ENCODE results near the gene DESI1. TPM values are rescaled to one million over a fixed set of nuclear protein-coding genes. Genes with fewer than 3 reads are reported as not detected.

DESI1 gene
- total RNA-seq, 1 experiment from 2014 or later: 40.8 TPM

GRCh38 chr22:41612603-41613306 lies 8.1 kb downstream of the DESI1 start:
- CTCF ChIA-PET: no interaction called here
- peaks cover 44% of the 10 kb centered on the region for H3K79me2 ChIP-seq (ENCODE audit: insufficient read depth, low read length)
- no peaks in the 10 kb centered on the region for H3K4me1 ChIP-seq (ENCODE audit: control insufficient read depth in 1 of 2, insufficient read depth in 2 of 2, low read length in 2 of 2)
- RAD21 ChIA-PET (ENCODE audit: low non-redundant PET in 1 of 2, low total read pairs in 2 of 2, uncharacterized antibody in 2 of 2, unreplicated experiment in 2 of 2): no interaction called here
- H3K27ac ChIP-seq (ENCODE audit: low read depth, low read length): no peak overlapping the region
- H3K27me3 ChIP-seq (ENCODE audit: insufficient read depth, low read length): no peaks in the 10 kb centered on the region
- ATAC-seq (no peak), DNase-seq (ENCODE audit: low read depth, low spot score) (no peak)
- no peaks in the 10 kb centered on the region for H4K20me1 ChIP-seq (ENCODE audit: insufficient read depth)
- H3K4me2 ChIP-seq (ENCODE audit: low read length): no peak overlapping the region
- H3K4me3 ChIP-seq (replicated peaks in 1 of 2; ENCODE audit: low read depth in 1 of 2, low read length in 2 of 2): no peak overlapping the region
- POLR2A ChIA-PET: interaction anchor here (1.3 to 1.9 kb wide), 2 partner anchors 8 to 23 kb away, joined by 4 to 10 read pairs; partner anchors contain the start of genes DESI1, PMM1 and XRCC6
- TF ChIP-seq SRF (IDR thresholded peaks at IDR 0.05; ENCODE audit: low read depth) (no peak), JUND (IDR thresholded peaks at IDR 0.05) (no peak)
- TF ChIP-seq, protein P1, sequence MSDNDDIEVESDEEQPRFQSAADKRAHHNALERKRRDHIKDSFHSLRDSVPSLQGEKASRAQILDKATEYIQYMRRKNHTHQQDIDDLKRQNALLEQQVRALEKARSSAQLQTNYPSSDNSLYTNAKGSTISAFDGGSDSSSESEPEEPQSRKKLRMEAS (IDR thresholded peaks at IDR 0.05): no peak
- TF ChIP-seq, protein P2, sequence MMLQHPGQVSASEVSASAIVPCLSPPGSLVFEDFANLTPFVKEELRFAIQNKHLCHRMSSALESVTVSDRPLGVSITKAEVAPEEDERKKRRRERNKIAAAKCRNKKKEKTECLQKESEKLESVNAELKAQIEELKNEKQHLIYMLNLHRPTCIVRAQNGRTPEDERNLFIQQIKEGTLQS (IDR thresholded peaks at IDR 0.05): no peak
- no peak overlapping the region for H3K9ac ChIP-seq (ENCODE audit: low read length)
- no TSS peak for BruUV-seq (replicated peaks)
- H3K9me3 ChIP-seq (ENCODE audit: control insufficient read depth in 1 of 2, insufficient read depth in 1 of 2, low read depth in 1 of 2, low read length in 2 of 2): no peaks in the 10 kb centered on the region
- intact Hi-C loops (cut with micrococcal nuclease): no loop called here
- no peak overlapping the region for H2AFZ ChIP-seq (ENCODE audit: low read depth, low read length, poor library complexity, severe bottlenecking)
- H3K36me3 ChIP-seq (ENCODE audit: control insufficient read depth in 1 of 2, insufficient read depth in 2 of 2, low read length in 2 of 2): peaks cover 0 to 7% of the 10 kb centered on the region in 2 experiments; a peak in 1 of 4 replicates
- H3K9me2 ChIP-seq (ENCODE audit: insufficient read depth): no peaks in the 10 kb centered on the region

DNA sequence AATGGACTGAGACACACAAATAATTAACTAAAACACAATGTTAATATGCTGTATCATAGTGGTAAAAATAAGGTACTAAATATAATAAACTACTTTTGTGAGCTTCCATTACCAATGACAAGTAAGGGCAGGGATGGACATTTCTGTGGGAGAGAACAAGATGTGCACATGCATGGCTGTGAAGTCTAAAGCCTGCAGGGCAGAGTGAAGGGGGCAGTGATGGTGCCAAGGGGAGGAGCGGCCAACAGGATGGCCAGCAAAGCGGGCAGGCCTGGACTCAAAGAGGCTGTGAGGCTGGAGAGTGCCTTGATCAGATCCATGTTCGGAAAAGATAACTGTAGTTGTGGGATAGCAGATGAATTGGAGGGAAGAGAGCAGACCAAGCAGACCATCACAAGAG lies 12.5 kb downstream of the DESI1 start:
- peaks cover 7 to 14% of the 10 kb centered on the region in 2 experiments; a peak in 2 of 4 replicates for H3K36me3 ChIP-seq (ENCODE audit: control insufficient read depth in 1 of 2, insufficient read depth in 2 of 2, low read length in 2 of 2)
- H3K27me3 ChIP-seq (ENCODE audit: insufficient read depth, low read length): no peaks in the 10 kb centered on the region
- no peaks in the 10 kb centered on the region for H4K20me1 ChIP-seq (ENCODE audit: insufficient read depth)
- H3K4me3 ChIP-seq (replicated peaks in 1 of 2; ENCODE audit: low read depth in 1 of 2, low read length in 2 of 2): no peak overlapping the region
- BruUV-seq (replicated peaks): no TSS peak
- H3K9me2 ChIP-seq (ENCODE audit: insufficient read depth): no peaks in the 10 kb centered on the region
- ChIA-PET CTCF (no interaction called here), RAD21 (ENCODE audit: low non-redundant PET in 1 of 2, low total read pairs in 2 of 2, uncharacterized antibody in 2 of 2, unreplicated experiment in 2 of 2) (no interaction called here), POLR2A (no interaction called here)
- TF ChIP-seq SP1 (IDR thresholded peaks at IDR 0.05; ENCODE audit: low read depth) (no peak), RAD21 (IDR thresholded peaks at IDR 0.05; ENCODE audit: low read depth) (no peak), ZBTB33 (IDR thresholded peaks at IDR 0.05; ENCODE audit: extremely low read depth, insufficient replicate concordance, low read length) (no peak)
- no peak overlapping the region for H3K27ac ChIP-seq (ENCODE audit: low read depth, low read length)
- H3K9me3 ChIP-seq (ENCODE audit: control insufficient read depth in 1 of 2, insufficient read depth in 1 of 2, low read depth in 1 of 2, low read length in 2 of 2): no peaks in the 10 kb centered on the region
- intact Hi-C loops (cut with micrococcal nuclease): no loop called here
- H2AFZ ChIP-seq (ENCODE audit: low read depth, low read length, poor library complexity, severe bottlenecking): no peak overlapping the region
- H3K9ac ChIP-seq (ENCODE audit: low read length): no peak overlapping the region
- no peaks in the 10 kb centered on the region for H3K4me1 ChIP-seq (ENCODE audit: control insufficient read depth in 1 of 2, insufficient read depth in 2 of 2, low read length in 2 of 2)
- DNase-seq (ENCODE audit: low read depth, low spot score): no peak
- H3K4me2 ChIP-seq (ENCODE audit: low read length): no peak overlapping the region
- no peak for ATAC-seq
- peaks cover 12% of the 10 kb centered on the region for H3K79me2 ChIP-seq (ENCODE audit: insufficient read depth, low read length)

Data from HCT116 (cell line).